Mammary epithelial cell (primary cell): ENCODE results near the gene OR2A2.

Experiments used
- CTCF ChIP-seq, 2 donors: IDR thresholded peaks in 1 of 2; conservative IDR thresholded peaks in 1 of 2; 2 replicates each; pipeline ENCODE4 v1.5.1; 2011 to 2012; ENCODE audit warnings: inconsistent platforms in 2 of 2, low read length in 2 of 2, mild to moderate bottlenecking in 2 of 2, control low read depth in 1 of 2, low read depth in 1 of 2; ENCODE audit not compliant: insufficient read depth in 1 of 2; ENCODE audit errors: extremely low read depth in 1 of 2
- EZH2 ChIP-seq: IDR thresholded peaks from 2 replicates; pipeline ENCODE4 v1.6.1; 2012; ENCODE audit warnings: low read length, inconsistent platforms, borderline replicate concordance

GRCh38 chr7:144118341-144118740, 9.0 kb downstream of the OR2A2 start:
- TF ChIP-seq CTCF (conservative IDR thresholded peaks at IDR 0.05 in 1 of 2, IDR thresholded peaks at IDR 0.05 in 1 of 2; ENCODE audit: extremely low read depth in 1 of 2, insufficient read depth in 1 of 2, low read depth in 1 of 2, low read length in 2 of 2) (no peak), EZH2 (no peak)
